SU-DHL-6 (cell line): ENCODE measurements around the gene OSTM1.

Experiments used
- H2AFZ ChIP-seq: fragments of 200-600 bp; sonication (generic); 2 replicates; pipeline ENCODE4 v1.6.1; 2014; ENCODE audit warnings: low read depth, mild to moderate bottlenecking, moderate library complexity, mixed read lengths, antibody characterized with exemption, low read length; ENCODE audit not compliant: severe bottlenecking
- H3F3A ChIP-seq: fragments of 200-600 bp; shearing (Covaris generic); 2 replicates; pipeline ENCODE4 v1.6.0; 2016; ENCODE audit warnings: antibody characterized with exemption, mild to moderate bottlenecking; ENCODE audit not compliant: insufficient read depth
- H3K27ac ChIP-seq: fragments of 200-600 bp; sonication (generic); 2 replicates; pipeline ENCODE4 v1.5.1; 2016; ENCODE audit warnings: low read depth, mild to moderate bottlenecking, low read length, moderate library complexity, mixed read lengths
- H3K27me3 ChIP-seq: fragments of 200-600 bp; sonication (generic), shearing (Covaris generic); 2 replicates; pipeline ENCODE4 v1.6.0; 2014; ENCODE audit warnings: mild to moderate bottlenecking, low read length
- H3K36me3 ChIP-seq: fragments of 200-600 bp; sonication (generic); 2 replicates; pipeline ENCODE4 v1.6.1; 2014; ENCODE audit warnings: mild to moderate bottlenecking, low read length, mixed read lengths
- H3K4me2 ChIP-seq: fragments of 300-600, 200-600 bp; shearing (Covaris generic), sonication (generic); 2 replicates; pipeline ENCODE4 v1.6.0; 2014; ENCODE audit warnings: low read length, low read depth, mild to moderate bottlenecking; ENCODE audit not compliant: poor library complexity, severe bottlenecking
- H3K4me3 ChIP-seq: fragments of 200-600 bp; sonication (generic); 2 replicates; pipeline ENCODE4 v1.5.1; 2014; ENCODE audit warnings: antibody characterized with exemption, low read length, mild to moderate bottlenecking, mixed read lengths; ENCODE audit not compliant: insufficient read depth, poor library complexity, severe bottlenecking
- H3K79me2 ChIP-seq: fragments of 200-600 bp; sonication (generic); 2 replicates; pipeline ENCODE4 v1.6.1; 2014; ENCODE audit warnings: mild to moderate bottlenecking, low read length, moderate library complexity; ENCODE audit not compliant: insufficient read depth
- H3K9ac ChIP-seq: fragments of 200-600 bp; sonication (generic); 2 replicates; pipeline ENCODE4 v1.7.0; 2014; ENCODE audit warnings: mild to moderate bottlenecking, low read length
- H3K9me2 ChIP-seq: fragments of 200-600 bp; sonication (generic); replicated peaks from 2 replicates; pipeline ENCODE4 v1.6.1; 2014; ENCODE audit warnings: low read length; ENCODE audit not compliant: insufficient read depth
- H3K9me3 ChIP-seq: fragments of 200-600 bp; sonication (generic); 2 replicates; pipeline ENCODE4 v1.6.1; 2014; ENCODE audit warnings: low read length, mixed read lengths; ENCODE audit not compliant: insufficient read depth
- H4K20me1 ChIP-seq: fragments of 200-600 bp; sonication (generic); 2 replicates; pipeline ENCODE4 v1.6.1; 2014; ENCODE audit warnings: low read depth, mild to moderate bottlenecking, antibody characterized with exemption, low read length, moderate library complexity, mixed read lengths
- CTCF ChIP-seq: fragments of 200-600 bp; sonication (generic); IDR thresholded peaks from one replicate; pipeline ENCODE4 v1.5.1; 2017; ENCODE audit warnings: antibody characterized with exemption, mild to moderate bottlenecking, low read length, moderate library complexity; ENCODE audit not compliant: insufficient read depth, poor library complexity, severe bottlenecking
- EZH2phosphoT487 ChIP-seq: fragments of 200-600 bp; sonication (generic), shearing (Covaris generic); conservative IDR thresholded peaks from 2 replicates; pipeline ENCODE4 v1.6.1; 2018; ENCODE audit warnings: mild to moderate bottlenecking, antibody characterized with exemption, low read length, moderate library complexity, mixed read lengths

OSTM1 gene

GRCh38 chr6:108051481-108051880 is 23.1 kb downstream of the OSTM1 start:
- Histone ChIP-seq H3K9me2 (no peaks in the 10 kb centered on the region), H3K79me2 (no peaks in the 10 kb centered on the region), H3K27ac (no peak overlapping the region), H3K36me3 (no peaks in the 10 kb centered on the region), H4K20me1 (no peaks in the 10 kb centered on the region), H3K27me3 (no peaks in the 10 kb centered on the region), H3F3A (no peaks in the 10 kb centered on the region), H3K9ac (no peak overlapping the region), H3K4me3 (no peak overlapping the region), H3K9me3 (no peaks in the 10 kb centered on the region), H2AFZ (no peak overlapping the region), H3K4me2 (no peak overlapping the region)
- TF ChIP-seq CTCF (no peak), EZH2phosphoT487 (no peak)

- no peak for TF ChIP-seq CTCF
- TF ChIP-seq EZH2phosphoT487: no peak
Measured at GRCh38 chr6:108039681-108040080, 34.9 kb downstream of the OSTM1 start.

GRCh38 chr6:108036884-108037283 is 37.7 kb downstream of the OSTM1 start:
- TF ChIP-seq EZH2phosphoT487 (no peak), CTCF (no peak)
- Histone ChIP-seq H3F3A (no peaks in the 10 kb centered on the region), H3K79me2 (no peaks in the 10 kb centered on the region), H3K36me3 (peaks cover 4% of the 10 kb centered on the region; the same call in 1 of the 2 replicates), H4K20me1 (no peaks in the 10 kb centered on the region), H3K9me2 (no peaks in the 10 kb centered on the region), H3K27me3 (no peaks in the 10 kb centered on the region), H3K9me3 (no peaks in the 10 kb centered on the region), H3K4me3 (no peak overlapping the region), H2AFZ (no peak overlapping the region), H3K4me2 (no peak overlapping the region), H3K9ac (no peak overlapping the region), H3K27ac (no peak overlapping the region)

More at GRCh38 chr6:108039681-108040080, 34.9 kb downstream of the OSTM1 start:
- H3F3A ChIP-seq: no peaks in the 10 kb centered on the region
- H3K4me3 ChIP-seq: no peak overlapping the region
- H3K4me2 ChIP-seq: no peak overlapping the region
- H3K9ac ChIP-seq: no peak overlapping the region
- H4K20me1 ChIP-seq: no peaks in the 10 kb centered on the region
- no peaks in the 10 kb centered on the region for H3K9me2 ChIP-seq
- H3K9me3 ChIP-seq: no peaks in the 10 kb centered on the region
- no peak overlapping the region for H2AFZ ChIP-seq
- H3K27me3 ChIP-seq: no peaks in the 10 kb centered on the region
- no peaks in the 10 kb centered on the region for H3K79me2 ChIP-seq
- no peak overlapping the region for H3K27ac ChIP-seq
- peaks cover 17% of the 10 kb centered on the region; the same call in 1 of the 2 replicates for H3K36me3 ChIP-seq

GRCh38 chr6:108031968-108032367 is 42.6 kb downstream of the OSTM1 start:
- H3K9me2 ChIP-seq: no peaks in the 10 kb centered on the region
- H3K4me3 ChIP-seq: no peak overlapping the region
- H4K20me1 ChIP-seq: no peaks in the 10 kb centered on the region
- no peaks in the 10 kb centered on the region for H3F3A ChIP-seq
- no peak overlapping the region for H3K9ac ChIP-seq
- no peaks in the 10 kb centered on the region for H3K36me3 ChIP-seq
- H3K27ac ChIP-seq: no peak overlapping the region
- H3K4me2 ChIP-seq: no peak overlapping the region
- H3K27me3 ChIP-seq: no peaks in the 10 kb centered on the region
- H3K79me2 ChIP-seq: no peaks in the 10 kb centered on the region
- H2AFZ ChIP-seq: no peak overlapping the region
- H3K9me3 ChIP-seq: no peaks in the 10 kb centered on the region
- TF ChIP-seq EZH2phosphoT487 (no peak), CTCF (no peak)
